Stomach (tissue), 9 donors: ENCODE data around the gene WWOX. TPM values are rescaled to one million over a fixed set of nuclear protein-coding genes. Genes with fewer than 3 reads are reported as not detected.

Source experiments
- DNase-seq, 2 donors: peaks; one replicate each; pipeline versions ENCODE4 v3.0.0 to v3.0.0-alpha.2; 2013 to 2019
- H3K27ac ChIP-seq, 5 donors: fragments of 200-600 bp in 4 of 5; sonication (generic) in 4 of 5; one replicate each; pipeline ENCODE4 v1.5.1; 2013 to 2019; ENCODE audit warnings: mild to moderate bottlenecking in 1 of 5, moderate library complexity in 1 of 5
- H3K27me3 ChIP-seq, 3 donors: fragments of 200-600 bp; sonication (generic); one replicate each; pipeline ENCODE4 v1.5.1; 2017 to 2019; ENCODE audit warnings: mixed run types in 1 of 3
- H3K36me3 ChIP-seq, 4 donors: fragments of 200-600 bp; sonication (generic); 1 replicate in 3 of 4; 2 replicates in 1 of 4; pipeline ENCODE4 v1.5.1; 2016 to 2019
- H3K4me1 ChIP-seq, 4 donors: fragments of 200-600 bp; sonication (generic); one replicate each; pipeline ENCODE4 v1.5.1; 2016 to 2019
- H3K4me3 ChIP-seq, 4 donors: fragments of 200-600 bp; sonication (generic) in 3 of 4; one replicate each; pipeline ENCODE4 v1.5.1; 2016 to 2019; ENCODE audit warnings: mild to moderate bottlenecking in 1 of 4
- H3K9me3 ChIP-seq, 4 donors: fragments of 200-600 bp; sonication (generic); one replicate each; pipeline ENCODE4 v1.5.1; 2016 to 2019
- CTCF ChIP-seq, 7 experiments: fragments of 450-650 bp in 4 of 7; fragments of 200-600 bp in 3 of 7; sonication (generic) in 3 of 7; IDR thresholded peaks; one replicate each; pipeline ENCODE4 v1.5.1; 2016 to 2019; ENCODE audit warnings: antibody characterized with exemption in 7 of 7, control low read depth in 2 of 7, mild to moderate bottlenecking in 1 of 7
- EP300 ChIP-seq: sonication (generic); formaldehyde crosslinking; IDR thresholded peaks from one replicate; pipeline ENCODE4 v1.6.1; 2017; ENCODE audit warnings: antibody characterized with exemption
- POLR2A ChIP-seq, 4 donors: fragments of 450-650 bp; IDR thresholded peaks; one replicate each; pipeline ENCODE4 v1.6.1; 2016; ENCODE audit warnings: antibody characterized with exemption in 4 of 4, control low read depth in 2 of 4, mild to moderate bottlenecking in 1 of 4, moderate library complexity in 1 of 4
- POLR2AphosphoS5 ChIP-seq, 3 donors: sonication (generic); formaldehyde crosslinking; IDR thresholded peaks; one replicate each; pipeline ENCODE4 v1.6.1; 2016; ENCODE audit warnings: antibody characterized with exemption in 3 of 3
- WGBS, 5 donors: extraction: QIAGEN DNeasy Blood & Tissue Kit in 3 of 5; methylation state at CpG; one replicate each; pipeline versions ENCODE4 v1.1.5 to v1.1.7; 2013 to 2018; 5-methylcytosine and 5-hydroxymethylcytosine counted together
- intact Hi-C: fragments of 100-400 bp; cut with DNase I; formaldehyde crosslinking; loops from one replicate; pipeline ENCODE4 v1.15.1; 2023; ENCODE audit warnings: low total_unique reads
- polyA plus RNA-seq, 3 donors: library from polyadenylated mRNA; stranded (reverse); fragments of 200-250 nt; gene quantifications; one replicate each; pipeline ENCODE4 v1.2.3, GENCODE V29; 2013
- total RNA-seq, 5 donors: library from RNA; depleted of rRNA; stranded (reverse); fragments of >200 nt; gene quantifications; one replicate each; pipeline versions ENCODE4 v1.1.0 to v1.2.3, GENCODE V29; 2014 to 2016
- donor health status: healthy with polysubstance abuse.
- donor health status: Bipolar disorder and iron deficiency.
- donor health status: healthy.

WWOX gene
- total and polyA plus RNA-seq, 8 donors, result 7.7 to 129 (median 48.7) TPM

GRCh38 chr16:79083508-79084299 lies 984.2 kb downstream of the WWOX start:
- intact Hi-C loops, result no loop called here
- 84 to 90% (median 88%) methylated on average over 18 of the region's 18 CpGs for WGBS, 5 donors
- DNase-seq, result no peak

DNA sequence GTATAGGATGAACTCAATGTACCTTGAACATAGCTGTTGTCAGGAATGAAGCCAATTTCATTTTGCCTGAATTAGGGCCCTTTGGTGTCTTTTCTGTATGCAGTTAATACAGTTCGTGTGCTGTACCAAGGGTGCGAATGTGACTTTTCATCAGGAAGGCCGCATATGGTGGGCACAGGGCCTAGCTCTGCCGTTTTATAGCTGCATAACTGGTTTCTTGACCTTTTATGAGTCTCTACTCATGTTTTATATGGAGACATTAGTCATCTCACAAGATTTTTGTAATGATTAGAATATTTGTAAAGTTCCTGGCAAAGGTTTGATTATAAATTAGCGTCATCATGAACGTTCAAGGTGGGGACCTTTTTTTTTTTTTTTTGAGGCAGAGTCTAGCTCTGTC lies 989.5 kb downstream of the WWOX start:
- Histone ChIP-seq H3K9me3 (no peaks in the 10 kb centered on the region), H3K27ac (peak overlapping the region in 1 of 5 donors; percentile 20), H3K4me1 (peaks cover 0 to 23% (median 0%) of the 10 kb centered on the region in 4 donors), H3K36me3 (no peaks in the 10 kb centered on the region), H3K27me3 (no peaks in the 10 kb centered on the region), H3K4me3 (no peak overlapping the region)
- WGBS, 5 donors, result 77 to 88% (median 87%) methylated on average over 6 of the region's 6 CpGs
- DNase-seq, result no peak
- intact Hi-C loops, result no loop called here
- no peak for TF ChIP-seq CTCF (IDR thresholded peaks at IDR 0.05)
- TF ChIP-seq POLR2AphosphoS5 (IDR thresholded peaks at IDR 0.05), result no peak
- no peak for TF ChIP-seq POLR2A (IDR thresholded peaks at IDR 0.05)

More at GRCh38 chr16:79083508-79084299, 984.2 kb downstream of the WWOX start:
- Histone ChIP-seq H3K4me3 (no peak overlapping the region), H3K36me3 (no peaks in the 10 kb centered on the region), H3K27me3 (no peaks in the 10 kb centered on the region), H3K27ac (no peak overlapping the region), H3K9me3 (no peaks in the 10 kb centered on the region), H3K4me1 (no peaks in the 10 kb centered on the region)
- TF ChIP-seq POLR2A (IDR thresholded peaks at IDR 0.05), result no peak
- no peak for TF ChIP-seq CTCF (IDR thresholded peaks at IDR 0.05)
- TF ChIP-seq EP300, result no peak
- TF ChIP-seq POLR2AphosphoS5 (IDR thresholded peaks at IDR 0.05), result no peak

GRCh38 chr16:79089735-79090284 lies 990.4 kb downstream of the WWOX start:
- H3K27me3 ChIP-seq, result no peaks in the 10 kb centered on the region
- peaks cover 0 to 23% (median 0%) of the 10 kb centered on the region in 4 donors for H3K4me1 ChIP-seq
- H3K4me3 ChIP-seq, result peak overlapping the region in 1 of 4 donors; percentile 13
- no peaks in the 10 kb centered on the region for H3K36me3 ChIP-seq
- peak in 1 of 2 donors; percentile 77 for DNase-seq
- peak overlapping the region in 1 of 5 donors; percentile 20 for H3K27ac ChIP-seq
- 60 to 67% (median 60%) methylated on average over 10 of the region's 10 CpGs for WGBS, 5 donors
- TF ChIP-seq POLR2A (IDR thresholded peaks at IDR 0.05) (no peak), CTCF (IDR thresholded peaks at IDR 0.05) (no peak), EP300 (no peak), POLR2AphosphoS5 (IDR thresholded peaks at IDR 0.05) (no peak)
- H3K9me3 ChIP-seq, result no peaks in the 10 kb centered on the region
- intact Hi-C loops, result no loop called here

DNA sequence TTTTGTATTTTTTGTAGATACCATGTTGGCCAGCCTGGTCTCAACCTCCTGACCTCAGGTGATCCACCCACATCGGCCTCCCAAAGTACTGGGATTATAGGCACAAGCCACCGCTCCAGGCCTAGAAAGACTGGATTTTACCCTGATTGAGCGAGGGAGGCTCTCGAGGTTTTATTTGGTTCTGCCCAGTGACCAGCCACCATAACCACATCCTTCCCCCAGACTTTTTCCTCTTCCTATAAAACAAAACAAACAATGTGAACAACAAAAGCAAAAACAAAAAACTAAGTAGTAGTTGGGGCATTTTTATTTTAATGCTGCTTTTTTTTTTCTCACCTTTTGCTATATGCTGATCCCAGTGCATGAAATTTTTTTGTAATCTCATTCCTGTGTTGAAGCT lies 991.5 kb downstream of the WWOX start:
- no peak overlapping the region for H3K4me3 ChIP-seq
- no peak for TF ChIP-seq CTCF (IDR thresholded peaks at IDR 0.05)
- TF ChIP-seq EP300, result no peak
- TF ChIP-seq POLR2A (IDR thresholded peaks at IDR 0.05), result no peak
- TF ChIP-seq POLR2AphosphoS5 (IDR thresholded peaks at IDR 0.05), result no peak
- no peaks in the 10 kb centered on the region for H3K36me3 ChIP-seq
- H3K4me1 ChIP-seq, result peaks cover 0 to 23% (median 0%) of the 10 kb centered on the region in 4 donors
- WGBS, 5 donors, result 76 to 93% (median 85%) methylated on average over 4 of the region's 4 CpGs
- H3K27me3 ChIP-seq, result no peaks in the 10 kb centered on the region
- intact Hi-C loops, result no loop called here
- H3K27ac ChIP-seq, result no peak overlapping the region
- DNase-seq, result no peak
- H3K9me3 ChIP-seq, result no peaks in the 10 kb centered on the region
